HCT116 (cell line): ENCODE measurements around the gene ALDH1L1.

Source experiments
- CEBPB ChIP-seq: IDR thresholded peaks from 2 replicates; pipeline ENCODE4 v1.6.1; 2012; ENCODE audit warnings: low read depth
- POLR2A ChIP-seq: IDR thresholded peaks from 2 replicates; pipeline ENCODE4 v1.7.0; 2011; ENCODE audit warnings: borderline replicate concordance; ENCODE audit not compliant: insufficient read depth, insufficient read length; ENCODE audit errors: extremely low read depth
- RAD21 ChIP-seq: IDR thresholded peaks from 2 replicates; pipeline ENCODE4 v1.6.1; 2012; ENCODE audit warnings: low read depth, mild to moderate bottlenecking
- YY1 ChIP-seq: IDR thresholded peaks from 2 replicates; pipeline ENCODE4 v1.6.1; 2011; ENCODE audit warnings: low read length, low read depth, moderate library complexity, mild to moderate bottlenecking; ENCODE audit not compliant: insufficient replicate concordance; ENCODE audit errors: extremely low read depth
- TF ChIP-seq, protein P1 (sequence below), 3 experiments: fragments of 200-600 bp in 1 of 3; sonication (generic) in 1 of 3; IDR thresholded peaks in 2 of 3; conservative IDR thresholded peaks in 1 of 3; 2 replicates each; pipeline ENCODE4 v1.5.1; 2012 to 2017; ENCODE audit warnings: low read depth in 2 of 3, low read length in 2 of 3, antibody characterized with exemption in 1 of 3, borderline replicate concordance in 1 of 3, control low read depth in 1 of 3, mild to moderate bottlenecking in 1 of 3, mixed read lengths in 1 of 3, mixed run types in 1 of 3, moderate library complexity in 1 of 3; ENCODE audit not compliant: insufficient read depth in 1 of 3

DNA sequence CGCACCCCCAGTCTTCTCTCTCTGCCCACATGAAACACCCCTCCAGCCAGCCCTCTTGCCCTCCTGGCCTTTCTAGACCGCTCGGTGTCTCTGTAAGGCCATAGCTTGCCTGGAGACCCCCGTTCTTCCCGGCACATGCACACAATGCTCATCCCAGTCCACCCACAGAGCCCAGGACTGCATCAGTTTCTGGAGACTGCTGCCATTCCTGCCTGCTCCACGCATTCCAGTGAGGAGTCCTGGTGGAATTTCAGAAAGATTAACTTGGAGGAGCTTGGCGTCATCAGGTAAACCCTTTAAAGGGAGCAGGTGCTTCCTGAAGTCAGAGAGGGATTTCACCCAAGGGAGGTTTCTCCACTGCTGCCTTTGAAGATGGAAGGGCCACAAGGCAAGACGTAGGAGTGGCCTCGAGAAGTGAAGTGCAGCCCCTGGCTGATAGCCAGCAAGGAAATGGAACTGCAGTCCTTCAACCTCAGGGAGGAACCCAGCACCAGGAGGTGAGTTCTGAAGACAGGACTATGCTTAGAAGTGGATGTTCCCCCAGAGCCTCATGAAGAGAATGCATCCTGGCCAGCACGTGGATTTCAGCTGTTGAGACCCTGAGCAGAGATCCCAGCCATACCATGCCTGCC is 115.6 kb downstream of the ALDH1L1 start:
- TF ChIP-seq, protein P1, sequence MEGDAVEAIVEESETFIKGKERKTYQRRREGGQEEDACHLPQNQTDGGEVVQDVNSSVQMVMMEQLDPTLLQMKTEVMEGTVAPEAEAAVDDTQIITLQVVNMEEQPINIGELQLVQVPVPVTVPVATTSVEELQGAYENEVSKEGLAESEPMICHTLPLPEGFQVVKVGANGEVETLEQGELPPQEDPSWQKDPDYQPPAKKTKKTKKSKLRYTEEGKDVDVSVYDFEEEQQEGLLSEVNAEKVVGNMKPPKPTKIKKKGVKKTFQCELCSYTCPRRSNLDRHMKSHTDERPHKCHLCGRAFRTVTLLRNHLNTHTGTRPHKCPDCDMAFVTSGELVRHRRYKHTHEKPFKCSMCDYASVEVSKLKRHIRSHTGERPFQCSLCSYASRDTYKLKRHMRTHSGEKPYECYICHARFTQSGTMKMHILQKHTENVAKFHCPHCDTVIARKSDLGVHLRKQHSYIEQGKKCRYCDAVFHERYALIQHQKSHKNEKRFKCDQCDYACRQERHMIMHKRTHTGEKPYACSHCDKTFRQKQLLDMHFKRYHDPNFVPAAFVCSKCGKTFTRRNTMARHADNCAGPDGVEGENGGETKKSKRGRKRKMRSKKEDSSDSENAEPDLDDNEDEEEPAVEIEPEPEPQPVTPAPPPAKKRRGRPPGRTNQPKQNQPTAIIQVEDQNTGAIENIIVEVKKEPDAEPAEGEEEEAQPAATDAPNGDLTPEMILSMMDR (IDR thresholded peaks at IDR 0.05 in 2 of 3, conservative IDR thresholded peaks at IDR 0.05 in 1 of 3; ENCODE audit: borderline replicate concordance in 1 of 3, insufficient read depth in 1 of 3, low read depth in 2 of 3, low read length in 2 of 3), result no peak
- TF ChIP-seq CEBPB (no peak), POLR2A (no peak), YY1 (no peak), RAD21 (no peak)
